NCI-H128 (cell line): ENCODE results near the gene DRD4.

Experiments used
- DNase-seq: peaks from one replicate; lab custom pipeline; 2025; ENCODE audit not compliant: unreplicated experiment; lab: John Stamatoyannopoulos, UW

Gene DRD4

GRCh38 chr11:636511-637332 is at the start of gene DRD4:
Gene DRD4, plus strand, starts transcription at chr11:637269. Its CDS starts 36 bp downstream, at chr11:637305.
- no peak for DNase-seq

DNA sequence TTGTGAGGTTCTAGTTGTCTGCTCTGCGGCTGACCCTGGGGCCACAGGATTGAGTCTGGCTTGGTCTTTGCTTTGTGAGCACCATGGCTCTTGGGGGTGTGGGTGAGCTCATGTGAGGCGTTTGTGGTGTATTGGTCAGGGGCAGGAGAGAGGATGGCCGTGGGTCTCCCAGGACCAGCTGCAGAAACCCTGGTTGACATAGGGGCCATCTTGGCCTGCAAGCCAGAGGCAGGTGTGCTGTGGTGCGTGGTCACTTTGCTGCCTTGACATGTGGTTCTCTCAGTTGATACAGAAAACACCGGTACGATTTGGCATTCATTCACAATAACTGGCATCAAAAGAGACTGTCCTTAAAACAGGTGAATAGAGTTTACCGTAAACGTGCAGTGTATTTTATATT is 49.5 kb upstream of the DRD4 start:
- no peak for DNase-seq

- DNase-seq: no peak
These were observed 49.1 kb upstream of the DRD4 start for GRCh38 chr11:587978-588380.

DNA sequence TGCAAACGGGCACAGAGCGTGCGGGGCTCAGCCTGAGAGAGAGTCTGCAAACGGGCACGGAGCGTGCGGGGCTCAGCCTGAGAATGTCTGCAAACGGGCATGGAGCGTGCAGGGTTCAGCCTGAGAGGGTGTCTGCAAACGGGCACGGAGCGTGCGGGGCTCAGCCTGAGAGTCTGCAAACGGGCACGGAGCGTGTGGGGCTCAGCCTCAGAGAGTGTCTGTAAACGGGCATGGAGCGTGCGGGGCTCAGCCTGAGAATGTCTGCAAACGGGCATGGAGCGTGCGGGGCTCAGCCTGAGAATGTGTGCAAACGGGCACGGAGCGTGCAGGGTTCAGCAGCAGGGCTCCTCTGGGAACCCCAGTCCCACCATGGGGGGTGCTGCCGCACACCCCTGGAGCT is 47.3 kb upstream of the DRD4 start:
- DNase-seq: no peak

- no peak for DNase-seq
These were observed 46.1 kb upstream of the DRD4 start for GRCh38 chr11:590997-591396.

GRCh38 chr11:592501-592900 is 44.6 kb upstream of the DRD4 start:
- DNase-seq: no peak

GRCh38 chr11:592918-593317 is 44.2 kb upstream of the DRD4 start:
- DNase-seq: no peak

- DNase-seq: no peak
These were observed 43.7 kb upstream of the DRD4 start for GRCh38 chr11:593347-593746.

DNA sequence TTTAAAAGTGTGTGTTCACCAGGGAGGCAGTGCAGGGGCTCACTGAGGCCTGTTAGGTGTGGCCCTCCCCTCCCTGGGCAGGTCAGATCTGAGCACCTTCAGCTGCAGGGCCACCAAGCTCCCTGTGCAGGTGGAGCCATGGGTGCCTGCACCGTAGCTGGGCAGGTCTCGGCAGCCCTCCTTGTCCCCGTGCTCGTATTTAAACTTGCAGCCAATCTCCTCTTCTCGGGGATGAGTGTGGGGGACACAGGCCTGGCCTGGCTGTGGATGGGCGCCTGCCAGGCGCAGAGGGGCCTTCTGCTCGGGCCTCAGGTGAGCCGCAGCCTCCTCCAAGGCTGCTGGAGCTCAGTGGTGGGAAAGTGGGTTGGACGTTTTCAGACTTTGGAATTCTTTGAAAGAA is 41.7 kb upstream of the DRD4 start:
- no peak for DNase-seq

- DNase-seq: no peak
These were observed 40.7 kb upstream of the DRD4 start for GRCh38 chr11:596374-596773.

- DNase-seq: no peak
These were observed 39.8 kb upstream of the DRD4 start for GRCh38 chr11:597166-597725.

DNA sequence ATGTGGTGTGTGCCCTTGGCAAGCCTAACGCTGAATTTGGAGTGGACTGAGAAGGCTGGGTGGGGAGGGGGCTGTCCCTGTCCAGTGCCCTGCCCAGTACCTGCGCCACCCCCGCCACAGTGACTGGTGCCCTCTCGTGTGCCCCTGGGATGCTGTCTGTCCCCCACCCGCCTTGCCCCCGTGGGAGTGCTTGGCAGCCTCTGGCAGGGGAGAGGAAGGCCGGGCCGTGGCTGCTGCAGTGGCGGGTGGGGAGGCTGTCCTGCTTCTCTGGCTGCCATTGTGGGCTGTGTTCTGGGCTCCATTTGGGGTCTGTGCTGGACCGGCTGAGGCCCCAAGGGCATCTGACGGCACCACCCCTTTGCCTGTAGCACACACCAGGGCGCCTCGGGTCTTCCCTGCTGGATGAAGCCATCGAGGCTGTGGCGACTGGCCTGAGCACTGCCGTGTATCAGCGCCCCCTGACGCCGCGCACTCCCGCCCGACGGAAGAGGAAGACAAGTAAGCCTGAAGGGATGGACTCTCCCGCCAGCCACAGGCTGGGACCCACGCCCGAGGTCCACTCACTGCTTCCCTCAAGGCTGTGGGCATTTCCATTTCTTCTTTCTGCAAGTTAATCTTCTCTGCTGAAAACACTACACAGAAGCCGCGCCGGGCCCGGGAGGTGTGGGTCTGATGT is 38.9 kb upstream of the DRD4 start:
- no peak for DNase-seq

- no peak for DNase-seq
These were observed 35.4 kb upstream of the DRD4 start for GRCh38 chr11:601573-602245.

DNA sequence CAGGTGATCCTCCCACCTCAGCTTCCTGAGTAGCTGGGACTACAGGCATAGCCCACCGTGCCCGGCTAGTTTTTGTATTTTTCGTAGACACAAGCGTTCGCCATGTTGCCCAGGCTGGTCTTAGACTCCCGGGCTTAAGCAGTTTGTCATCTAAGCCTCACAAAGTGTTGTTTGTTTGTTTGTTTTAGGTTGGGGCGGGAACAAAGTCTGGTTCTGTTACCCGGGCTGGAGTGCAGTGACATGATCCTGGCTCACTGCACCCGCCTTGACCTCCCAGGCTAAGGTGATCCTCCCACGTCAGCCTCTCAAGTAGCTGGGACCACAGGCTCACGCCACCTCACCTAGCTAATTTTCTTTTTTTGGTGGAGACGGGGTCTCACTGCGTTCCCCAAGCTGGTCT is 33.9 kb upstream of the DRD4 start:
- DNase-seq: no peak

GRCh38 chr11:605286-606129 is 31.6 kb upstream of the DRD4 start:
- DNase-seq: no peak

DNA sequence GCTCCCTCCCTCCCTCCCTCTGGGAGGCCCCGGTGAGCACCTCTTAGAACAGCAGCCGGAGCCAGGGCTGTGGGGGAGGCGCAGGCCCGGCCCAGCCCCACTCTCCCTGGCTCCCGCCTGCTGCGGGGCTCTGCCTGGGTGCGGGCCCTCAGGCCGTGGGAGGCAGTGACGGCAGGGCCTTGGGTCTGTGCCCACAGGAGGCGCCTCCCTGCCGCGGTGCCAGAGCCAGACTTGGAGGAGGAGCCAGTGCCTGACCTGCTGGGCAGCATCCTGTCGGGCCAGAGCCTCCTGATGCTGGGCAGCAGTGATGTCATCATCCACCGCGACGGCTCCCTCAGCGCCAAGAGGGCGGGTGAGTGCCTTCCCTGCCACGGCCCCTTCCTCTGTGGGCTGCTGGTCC is 30.8 kb upstream of the DRD4 start:
- no peak for DNase-seq

DNA sequence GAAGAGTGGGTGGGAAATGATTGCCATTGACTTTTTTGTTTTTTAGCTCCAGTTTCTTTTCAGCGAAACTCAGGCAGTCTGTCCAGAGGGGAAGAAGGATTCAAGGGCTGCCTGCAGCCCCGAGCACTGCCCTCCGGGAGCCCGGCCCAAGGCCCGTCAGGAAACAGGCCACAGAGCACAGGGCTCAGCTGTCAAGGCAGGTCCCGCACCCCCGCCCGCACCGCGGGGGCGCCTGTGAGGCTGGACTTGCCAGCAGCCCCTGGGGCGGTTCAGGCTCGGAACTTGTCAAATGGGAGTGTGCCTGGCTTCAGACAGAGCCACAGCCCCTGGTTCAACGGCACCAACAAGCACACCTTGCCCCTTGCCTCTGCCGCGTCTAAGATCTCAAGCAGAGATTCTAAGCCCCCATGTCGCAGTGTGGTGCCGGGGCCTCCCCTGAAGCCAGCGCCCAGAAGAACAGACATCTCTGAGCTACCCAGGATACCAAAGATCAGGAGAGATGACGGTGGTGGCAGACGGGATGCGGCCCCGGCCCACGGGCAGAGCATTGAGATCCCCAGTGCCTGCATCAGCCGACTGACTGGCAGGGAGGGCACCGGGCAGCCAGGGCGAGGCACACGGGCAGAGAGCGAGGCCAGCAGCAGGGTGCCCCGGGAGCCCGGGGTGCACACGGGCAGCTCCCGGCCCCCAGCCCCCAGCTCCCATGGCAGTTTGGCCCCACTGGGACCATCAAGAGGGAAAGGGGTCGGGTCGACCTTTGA is 29.9 kb upstream of the DRD4 start:
- DNase-seq: no peak

DNA sequence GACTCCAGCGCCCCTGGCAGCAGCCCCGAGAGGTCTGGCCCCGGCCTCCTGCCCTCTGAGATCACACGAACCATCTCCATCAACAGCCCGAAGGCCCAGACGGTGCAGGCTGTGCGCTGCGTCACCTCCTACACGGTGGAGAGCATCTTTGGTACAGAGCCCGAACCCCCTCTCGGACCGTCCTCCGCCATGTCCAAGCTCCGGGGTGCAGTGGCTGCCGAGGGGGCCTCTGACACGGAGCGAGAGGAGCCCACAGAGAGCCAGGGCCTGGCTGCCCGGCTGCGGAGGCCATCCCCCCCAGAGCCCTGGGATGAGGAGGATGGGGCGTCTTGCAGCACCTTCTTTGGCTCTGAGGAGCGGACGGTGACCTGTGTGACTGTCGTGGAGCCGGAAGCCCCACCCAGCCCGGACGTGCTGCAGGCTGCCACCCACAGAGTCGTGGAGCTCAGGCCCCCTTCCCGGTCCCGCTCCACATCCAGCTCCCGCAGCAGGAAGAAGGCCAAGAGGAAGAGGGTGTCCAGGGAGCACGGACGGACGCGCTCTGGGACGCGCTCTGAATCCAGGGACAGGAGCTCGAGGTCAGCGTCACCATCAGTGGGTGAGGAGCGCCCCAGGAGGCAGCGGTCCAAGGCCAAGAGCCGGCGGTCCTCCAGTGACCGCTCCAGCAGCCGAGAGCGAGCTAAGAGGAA is 29.0 kb upstream of the DRD4 start:
- no peak for DNase-seq

GRCh38 chr11:608791-609251 is 28.2 kb upstream of the DRD4 start:
- no peak for DNase-seq
